ENCODE data around the gene UFC1.

DNA sequence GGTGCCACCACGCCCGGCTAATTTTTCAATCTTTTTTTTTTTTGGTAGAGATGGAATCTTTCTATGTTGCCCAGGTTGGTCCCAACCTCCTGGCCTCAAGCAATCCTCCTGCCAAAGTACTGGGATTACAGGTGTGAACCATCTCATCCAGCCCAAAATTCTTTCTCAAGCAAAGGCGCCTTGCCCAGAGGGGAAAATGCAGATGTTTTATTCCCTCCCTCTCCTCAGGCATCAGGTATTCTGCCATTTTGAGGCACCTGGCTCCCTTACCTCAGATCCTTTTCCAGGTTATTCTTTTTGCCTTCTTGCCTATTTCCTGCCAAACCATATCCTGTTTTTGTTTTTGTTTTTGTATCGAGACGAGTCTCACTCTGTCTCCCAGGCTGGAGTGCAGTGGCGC is 34.6 kb downstream of the UFC1 start:
- TF ChIP-seq, protein P1, sequence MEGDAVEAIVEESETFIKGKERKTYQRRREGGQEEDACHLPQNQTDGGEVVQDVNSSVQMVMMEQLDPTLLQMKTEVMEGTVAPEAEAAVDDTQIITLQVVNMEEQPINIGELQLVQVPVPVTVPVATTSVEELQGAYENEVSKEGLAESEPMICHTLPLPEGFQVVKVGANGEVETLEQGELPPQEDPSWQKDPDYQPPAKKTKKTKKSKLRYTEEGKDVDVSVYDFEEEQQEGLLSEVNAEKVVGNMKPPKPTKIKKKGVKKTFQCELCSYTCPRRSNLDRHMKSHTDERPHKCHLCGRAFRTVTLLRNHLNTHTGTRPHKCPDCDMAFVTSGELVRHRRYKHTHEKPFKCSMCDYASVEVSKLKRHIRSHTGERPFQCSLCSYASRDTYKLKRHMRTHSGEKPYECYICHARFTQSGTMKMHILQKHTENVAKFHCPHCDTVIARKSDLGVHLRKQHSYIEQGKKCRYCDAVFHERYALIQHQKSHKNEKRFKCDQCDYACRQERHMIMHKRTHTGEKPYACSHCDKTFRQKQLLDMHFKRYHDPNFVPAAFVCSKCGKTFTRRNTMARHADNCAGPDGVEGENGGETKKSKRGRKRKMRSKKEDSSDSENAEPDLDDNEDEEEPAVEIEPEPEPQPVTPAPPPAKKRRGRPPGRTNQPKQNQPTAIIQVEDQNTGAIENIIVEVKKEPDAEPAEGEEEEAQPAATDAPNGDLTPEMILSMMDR (IDR thresholded peaks at IDR 0.05): no peak
- no peak for TF ChIP-seq EZH2 (IDR thresholded peaks at IDR 0.05; ENCODE audit: borderline replicate concordance, insufficient read depth, low read depth, low read length, poor library complexity, severe bottlenecking)
